Activated CD4-positive, alpha-beta T cell treated with anti-CD3 and anti-CD28 coated beads, Interleukin-2, amount 50 U/mL, for 16 hours (primary cell): ENCODE data around the gene MAP7D1.
"Not testable (repeated sequence)": the region's sequence is repeated elsewhere in the genome, so short reads cannot be mapped to it uniquely, and the experiment has no call there.

ENCODE experiments used
- DNase-seq: peaks from one replicate; pipeline ENCODE4 v3.0.0-alpha.2; 2020

The MAP7D1 gene

DNA sequence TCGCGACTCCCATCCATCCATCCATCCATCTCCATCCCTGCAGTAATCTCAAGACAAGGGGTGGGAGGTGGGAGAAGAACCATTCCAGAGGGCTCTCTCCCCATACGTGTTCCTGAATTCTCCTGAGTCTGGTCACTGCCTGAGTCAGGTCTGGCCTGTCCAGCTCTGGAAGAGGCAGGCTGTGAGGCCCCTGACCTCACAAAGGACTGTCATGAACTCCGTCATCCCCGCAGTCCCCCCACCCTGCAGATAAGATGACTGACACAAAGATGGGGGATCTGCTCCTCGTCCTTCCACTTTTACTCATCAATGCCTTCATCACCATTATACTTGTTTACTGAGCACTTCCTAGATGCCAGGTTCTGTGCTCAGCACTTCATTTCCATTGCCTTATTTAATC, 1.6 kb upstream of the MAP7D1 start:
- no peak for DNase-seq

DNA sequence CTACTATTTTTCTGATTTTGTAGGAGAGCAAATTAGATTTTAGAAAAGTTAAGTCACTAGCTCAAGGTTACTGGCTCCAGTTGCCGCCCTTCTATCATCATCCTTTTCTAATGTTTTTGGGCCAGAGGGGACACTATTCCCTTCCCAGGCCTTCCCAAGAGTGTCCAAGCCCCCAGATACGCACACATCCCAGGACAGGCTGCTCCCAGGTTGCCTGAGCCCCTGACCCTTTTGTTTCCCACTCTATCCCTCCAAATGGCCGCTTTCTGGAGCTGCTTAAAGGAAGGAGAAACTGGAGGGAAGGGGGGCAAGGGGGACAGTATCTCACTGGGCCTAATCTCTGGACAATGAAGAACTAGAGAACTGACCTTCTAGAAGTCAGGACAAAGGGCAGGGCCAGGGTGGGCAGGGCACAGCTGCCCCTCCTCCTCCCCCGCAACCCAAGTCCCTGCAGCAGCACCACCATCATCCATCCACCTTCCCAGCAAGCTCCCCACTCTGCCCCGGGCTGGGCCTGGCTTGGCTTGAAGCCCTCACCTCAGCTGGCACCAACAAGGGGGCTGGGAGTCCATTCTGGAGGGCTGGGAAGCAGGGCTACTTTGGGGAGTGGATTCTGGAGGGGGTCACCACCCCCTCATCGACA, 1.1 kb upstream of the MAP7D1 start:
- no peak for DNase-seq

DNA sequence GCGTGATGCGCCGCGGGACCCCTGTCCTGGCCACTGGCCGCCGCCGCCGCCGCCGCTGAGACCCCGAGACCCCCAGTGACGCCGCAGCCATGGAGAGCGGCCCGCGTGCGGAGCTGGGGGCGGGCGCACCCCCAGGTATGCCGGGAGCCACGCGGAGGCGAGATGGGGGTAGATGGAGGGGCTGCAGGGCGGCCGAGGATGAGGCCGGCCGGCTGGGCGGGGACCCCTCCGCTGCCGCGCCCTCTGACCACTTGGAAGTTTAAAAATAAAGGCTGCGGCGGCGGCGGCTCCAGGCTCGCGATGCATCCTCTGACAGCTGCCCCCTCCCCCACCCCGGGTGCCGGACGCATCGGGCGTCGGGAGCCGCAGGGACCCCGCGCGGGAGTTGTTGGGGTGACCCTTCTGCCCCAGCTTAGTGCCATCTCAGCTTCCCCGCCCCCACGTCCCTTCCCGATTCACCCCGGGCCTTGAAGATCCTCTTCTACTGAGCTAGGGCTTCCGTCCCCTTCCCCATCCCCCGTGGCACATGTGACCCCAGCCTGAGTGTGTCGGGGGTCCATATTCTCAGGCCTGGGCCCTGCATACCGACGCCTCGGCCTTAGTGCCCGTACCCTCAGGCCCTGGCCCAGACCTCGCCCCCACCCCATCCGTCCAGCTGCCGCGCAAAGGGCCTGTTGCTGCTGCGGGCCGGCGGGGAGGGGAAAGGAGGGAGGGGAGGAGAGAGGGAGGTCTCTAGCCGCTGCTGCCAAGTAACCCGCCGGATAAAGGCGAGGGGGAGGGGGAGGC, 562 bp downstream of the MAP7D1 start:
- DNase-seq, result peak; percentile 68

DNA sequence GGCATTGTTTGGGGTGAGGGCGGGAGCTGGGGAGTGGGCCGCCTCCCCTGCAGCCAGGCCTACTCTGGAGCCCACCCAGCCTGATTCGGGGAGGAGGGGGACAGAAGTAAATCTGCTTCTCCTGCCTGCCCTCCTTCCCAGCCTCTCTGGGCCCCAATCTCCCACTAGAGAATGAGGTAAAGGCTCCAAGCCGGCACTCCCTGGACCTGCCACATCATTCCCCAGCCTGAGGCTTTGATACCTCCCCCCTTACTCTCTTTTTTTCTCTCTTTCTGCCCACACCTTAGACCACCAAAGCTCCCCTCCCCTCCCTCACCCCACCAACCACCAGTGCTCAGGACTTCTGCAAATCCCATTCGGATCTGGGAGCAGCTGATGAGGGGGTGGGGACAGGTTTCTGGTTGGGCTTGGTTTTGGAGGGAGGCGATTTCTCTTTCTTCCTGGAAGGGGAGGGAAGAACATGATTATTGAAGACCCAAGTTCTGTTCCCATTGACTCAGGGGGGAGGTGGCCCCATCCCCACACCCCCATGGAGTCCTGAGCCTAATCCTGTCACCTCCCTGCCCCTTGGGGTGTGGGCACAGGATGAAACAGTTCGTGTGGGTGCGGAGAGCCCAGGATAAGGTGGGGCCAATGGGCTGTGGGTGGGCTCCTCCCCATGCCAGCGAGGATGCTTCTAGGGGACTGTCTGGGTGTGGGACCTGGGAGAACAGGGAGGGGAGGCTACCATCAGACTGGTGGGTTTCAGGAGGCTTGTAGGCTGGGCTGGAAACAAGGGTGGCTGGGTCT, 1.3 kb downstream of the MAP7D1 start:
- no peak for DNase-seq

DNA sequence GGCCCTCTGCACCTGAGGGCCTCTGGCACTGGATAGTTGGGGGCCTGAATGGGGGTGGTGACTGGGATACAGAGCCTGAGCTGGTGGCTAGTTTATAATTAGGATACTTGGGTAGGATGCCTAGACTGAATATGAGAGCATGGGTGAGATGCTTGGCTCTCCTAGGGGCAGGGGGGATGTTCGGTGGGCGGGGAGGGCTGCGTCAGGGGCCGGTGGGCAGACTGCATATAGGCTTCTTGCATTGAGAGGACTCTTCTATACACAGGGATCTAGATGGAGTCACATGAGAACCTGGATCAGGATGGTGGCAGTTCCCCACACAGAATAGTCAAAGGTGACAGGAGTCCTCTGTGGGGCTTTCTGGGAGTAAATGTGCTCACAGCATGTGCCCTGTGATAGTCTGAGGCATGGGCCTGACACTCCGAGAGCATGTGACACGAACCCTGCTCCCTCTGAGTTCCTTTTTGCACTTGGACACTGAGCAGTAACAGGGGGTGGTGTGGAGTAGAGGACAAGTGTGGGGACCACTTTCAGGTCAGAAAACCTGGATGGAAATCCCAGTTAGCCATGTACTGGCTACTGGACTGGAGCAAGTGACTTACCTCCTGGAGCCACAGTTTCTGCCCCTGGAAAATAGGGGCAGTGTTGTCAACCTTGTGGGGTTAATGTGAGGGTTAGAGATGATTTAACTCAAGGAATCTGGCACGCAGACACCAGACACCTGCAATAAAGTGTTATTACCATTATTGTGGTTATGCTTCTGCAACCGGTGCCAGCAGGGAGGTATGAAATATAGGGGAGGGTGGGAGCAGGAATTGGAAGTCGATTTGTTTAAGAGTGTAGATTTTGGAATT, 2.2 kb downstream of the MAP7D1 start:
- DNase-seq, result no peak

DNA sequence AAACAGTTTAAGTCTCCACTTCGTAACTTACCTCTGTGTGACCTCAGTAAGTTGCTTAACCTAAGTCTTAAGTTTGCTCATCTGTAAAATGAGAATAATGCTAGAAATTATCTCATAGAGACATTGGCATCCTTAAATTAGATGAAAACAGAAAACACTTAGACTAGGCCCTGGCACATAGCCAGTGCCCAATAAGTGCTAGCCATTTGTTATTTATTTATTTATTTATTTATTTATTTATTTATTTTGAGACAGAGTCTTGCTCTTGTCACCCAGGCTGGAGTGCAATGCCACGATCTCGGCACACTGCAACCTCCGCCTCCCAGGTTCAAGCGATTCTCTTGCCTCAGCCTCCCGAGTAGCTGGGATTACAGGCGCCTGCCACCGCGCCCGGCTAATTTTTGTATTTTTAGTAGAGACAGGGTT, 2.9 kb downstream of the MAP7D1 start:
- DNase-seq, result not testable (repeated sequence)

DNA sequence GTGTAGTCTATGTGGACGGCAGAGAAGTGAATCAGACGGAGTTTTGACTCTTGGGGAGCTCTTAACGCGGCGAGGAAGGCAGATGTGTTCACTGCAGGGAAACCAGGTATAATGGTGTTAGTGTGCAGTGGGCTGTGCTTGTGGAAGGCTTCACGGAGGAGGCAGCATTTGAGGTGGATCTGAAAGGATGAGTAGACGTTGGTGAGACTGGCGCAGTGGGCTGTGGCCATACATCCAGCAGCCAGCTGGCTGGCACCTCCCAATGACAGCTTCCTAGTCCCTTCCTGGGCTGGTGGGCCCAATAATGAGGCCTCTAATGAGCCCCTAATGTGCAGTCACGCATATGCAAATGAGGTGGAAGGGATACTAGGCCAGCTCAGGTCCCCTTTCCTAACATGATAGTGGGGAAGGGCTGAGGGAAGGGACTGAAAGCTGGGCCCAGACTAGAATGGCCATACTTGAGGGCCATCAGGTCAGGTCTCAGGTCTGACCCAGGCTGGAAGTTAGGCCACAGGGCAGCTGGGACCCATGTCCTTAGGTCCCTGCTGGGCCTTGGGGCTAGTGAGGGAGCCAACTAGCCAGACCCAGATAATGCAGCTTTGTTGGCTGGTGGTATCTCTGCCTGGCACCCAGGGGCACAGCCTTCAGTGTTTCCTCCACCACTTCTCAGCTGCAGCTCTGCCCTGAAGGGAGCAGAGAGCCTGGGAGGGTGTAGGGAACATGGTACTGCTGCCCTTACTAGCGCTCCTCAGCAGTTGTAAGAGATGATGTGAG, 3.8 kb downstream of the MAP7D1 start:
- no peak for DNase-seq

DNA sequence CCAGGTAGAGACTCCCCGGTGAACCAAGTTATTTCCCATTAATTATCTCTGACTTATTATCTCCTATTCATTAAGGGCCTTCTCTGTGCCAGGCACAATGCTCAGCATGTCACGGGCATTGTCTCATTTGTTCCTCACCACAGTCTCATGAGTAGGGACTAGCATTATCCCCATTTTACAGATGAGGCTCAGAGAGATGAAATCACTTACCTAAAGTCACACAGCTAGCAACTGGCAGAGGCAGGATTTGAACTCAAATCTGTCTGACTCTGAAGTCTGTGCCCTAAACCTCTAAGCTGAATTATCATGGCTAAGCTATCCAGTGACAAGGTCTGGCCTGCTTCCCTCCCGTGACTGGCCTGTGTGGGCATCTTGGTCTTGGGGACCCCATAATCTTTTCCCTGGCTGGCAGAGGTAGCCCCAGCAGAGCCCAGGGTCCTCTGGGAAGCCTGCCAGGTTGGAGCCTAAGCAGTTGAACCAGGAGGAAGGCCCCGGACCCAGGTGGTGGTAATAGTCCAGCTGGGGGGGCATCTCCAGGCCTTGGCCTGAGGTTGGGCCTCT, 4.5 kb downstream of the MAP7D1 start:
- DNase-seq, result no peak

DNA sequence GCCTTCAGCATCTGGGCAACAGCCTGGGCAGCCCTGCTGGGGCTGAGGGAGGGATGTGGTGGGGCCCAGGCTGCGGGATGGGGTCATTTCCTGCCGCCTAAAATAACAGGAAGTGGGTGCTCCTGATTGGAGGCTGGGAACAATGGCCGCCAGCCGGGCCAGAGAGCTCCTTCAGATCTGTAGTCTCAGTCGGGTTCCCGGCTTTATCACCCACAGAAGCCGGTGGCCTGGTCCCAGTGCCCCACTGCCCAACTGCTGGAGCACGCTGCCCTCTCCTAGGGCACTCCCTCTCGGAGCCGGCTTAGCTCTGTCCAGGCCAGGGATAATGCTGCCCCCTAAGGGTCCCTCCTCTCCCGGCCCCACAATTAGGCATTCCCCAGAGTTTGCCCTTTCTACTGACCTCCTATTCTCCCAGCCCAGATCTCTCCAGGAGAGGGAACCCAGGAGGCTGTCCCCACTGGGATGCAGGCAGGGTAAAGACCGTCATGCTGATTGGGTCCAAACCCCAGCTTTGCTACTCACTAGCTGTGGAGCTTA, 5.1 kb downstream of the MAP7D1 start:
- DNase-seq, result peak; percentile 85

DNA sequence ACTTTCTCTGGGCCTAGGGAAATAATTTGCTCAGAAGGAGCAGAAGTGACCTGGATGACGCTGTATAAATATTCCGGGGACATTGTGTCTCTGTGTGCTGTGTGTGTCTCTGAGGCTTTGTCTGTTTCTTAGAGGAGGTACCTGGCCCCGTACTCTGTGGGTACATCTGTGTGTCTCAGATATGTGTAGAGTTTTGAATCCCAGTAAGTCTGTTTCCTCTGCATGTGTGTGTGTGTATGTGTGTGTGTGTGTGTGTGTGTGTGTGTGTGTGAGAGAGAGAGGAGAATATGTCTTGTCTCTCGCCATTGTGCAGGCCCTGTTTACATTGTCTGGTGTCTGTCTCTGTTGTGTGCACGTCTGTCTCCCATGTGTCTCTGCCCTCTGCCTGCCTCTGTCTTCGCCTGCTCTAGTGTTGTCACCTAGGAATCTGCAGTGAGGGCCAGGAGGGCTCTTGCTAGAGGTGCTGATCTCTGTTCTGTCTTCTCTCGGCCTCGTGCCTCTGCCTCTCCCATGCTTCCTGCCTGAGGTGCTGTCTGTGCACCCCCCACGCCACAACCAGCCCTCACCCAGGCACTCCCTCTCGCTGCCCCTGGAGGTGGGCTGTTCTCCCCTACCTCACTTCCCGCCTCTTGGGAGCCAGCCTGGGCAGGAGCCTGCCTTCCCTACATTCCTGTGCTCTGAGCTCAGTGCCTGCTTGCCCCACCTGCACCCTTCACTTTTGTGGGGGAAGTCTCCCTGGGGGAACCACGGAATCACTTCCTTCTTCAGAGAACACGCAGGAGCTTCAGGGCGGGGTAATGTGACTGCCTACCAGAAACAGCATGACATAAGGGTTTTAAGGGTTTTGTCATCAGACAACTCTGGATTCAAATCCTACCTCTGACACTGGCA, 5.9 kb downstream of the MAP7D1 start:
- peak; percentile 43 for DNase-seq

DNA sequence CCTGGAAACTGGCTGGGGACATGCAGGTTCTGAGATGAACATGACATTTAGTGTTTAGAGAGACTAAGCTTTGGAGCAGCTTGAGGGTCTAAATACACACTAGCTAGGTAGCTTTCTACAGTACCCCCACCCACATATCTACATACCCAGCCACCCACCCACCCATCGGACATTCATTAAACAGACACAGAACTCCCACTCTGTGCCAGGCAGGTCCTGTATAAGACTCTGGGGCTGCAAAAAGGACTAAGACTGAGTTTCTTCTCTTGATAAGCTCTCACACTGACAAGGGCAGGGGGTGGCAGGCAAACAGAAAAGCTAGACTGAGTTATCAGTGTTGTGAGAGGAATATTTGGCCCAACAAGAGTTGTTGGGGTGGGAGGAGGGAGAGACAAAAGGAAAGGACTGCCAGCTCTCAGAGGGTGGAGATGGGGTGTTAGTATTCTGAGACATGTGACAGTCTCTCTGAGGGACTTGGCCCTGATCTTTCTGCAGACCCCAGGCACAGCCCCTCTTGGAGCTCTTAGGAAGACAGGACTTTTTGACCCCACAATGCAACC, 6.8 kb downstream of the MAP7D1 start:
- no peak for DNase-seq

DNA sequence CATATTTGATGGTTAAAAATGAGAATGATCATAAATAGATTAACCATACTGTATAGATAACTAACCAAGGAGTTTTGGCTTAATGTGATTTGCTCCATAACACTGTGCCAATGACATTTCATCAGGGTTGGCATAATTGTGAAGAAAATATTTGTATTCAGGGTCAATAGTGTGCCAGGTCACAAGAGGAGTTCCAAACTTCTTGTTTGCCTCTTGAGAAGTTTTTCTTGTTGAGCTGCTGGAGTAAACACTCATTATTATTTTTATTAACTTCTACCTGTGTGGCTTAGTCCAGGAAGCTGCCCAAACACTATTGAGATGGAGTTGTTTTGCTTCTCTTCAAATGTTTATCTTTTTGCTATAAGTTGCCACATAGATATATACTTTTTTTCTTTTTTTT, 7.5 kb downstream of the MAP7D1 start:
- no peak for DNase-seq

DNA sequence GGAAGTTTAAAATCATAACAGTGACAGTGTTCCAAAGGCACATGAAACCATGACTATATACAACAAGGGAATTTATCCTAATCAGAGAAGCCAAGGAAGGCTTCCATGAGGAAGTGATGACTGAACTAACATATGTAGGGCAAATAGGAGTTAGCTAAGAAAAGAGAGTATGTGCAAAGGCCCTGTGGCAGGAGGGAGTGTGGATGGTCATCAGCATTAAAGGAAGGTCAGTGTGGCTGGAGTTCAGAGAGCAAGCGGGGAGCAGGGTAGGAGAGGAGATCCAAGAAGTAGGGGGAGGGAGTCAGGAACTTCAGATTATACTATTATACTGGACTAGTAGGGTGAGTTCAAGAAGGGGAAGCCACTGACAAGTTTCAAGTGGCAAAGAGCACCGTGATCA, 8.4 kb downstream of the MAP7D1 start:
- DNase-seq, result no peak

DNA sequence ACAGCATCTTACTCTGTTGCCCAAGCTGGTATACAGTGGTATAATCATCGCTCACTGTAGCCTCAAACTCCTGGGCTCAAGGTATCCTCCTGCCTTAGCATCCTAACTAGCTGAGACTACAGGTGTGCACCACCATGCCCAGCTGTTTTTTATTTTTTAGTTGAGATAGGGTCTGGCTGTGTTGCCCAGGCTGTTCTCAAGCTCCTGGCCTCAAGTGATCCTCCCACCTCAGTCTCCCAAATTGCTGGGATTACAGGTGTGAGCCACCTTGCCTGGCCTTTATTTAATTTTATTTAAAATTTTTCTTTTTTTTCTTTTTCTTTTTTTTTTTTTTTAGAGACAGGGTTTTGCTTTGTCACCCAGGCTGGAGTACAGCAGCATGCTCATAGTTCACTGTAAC, 9.2 kb downstream of the MAP7D1 start:
- no peak for DNase-seq

DNA sequence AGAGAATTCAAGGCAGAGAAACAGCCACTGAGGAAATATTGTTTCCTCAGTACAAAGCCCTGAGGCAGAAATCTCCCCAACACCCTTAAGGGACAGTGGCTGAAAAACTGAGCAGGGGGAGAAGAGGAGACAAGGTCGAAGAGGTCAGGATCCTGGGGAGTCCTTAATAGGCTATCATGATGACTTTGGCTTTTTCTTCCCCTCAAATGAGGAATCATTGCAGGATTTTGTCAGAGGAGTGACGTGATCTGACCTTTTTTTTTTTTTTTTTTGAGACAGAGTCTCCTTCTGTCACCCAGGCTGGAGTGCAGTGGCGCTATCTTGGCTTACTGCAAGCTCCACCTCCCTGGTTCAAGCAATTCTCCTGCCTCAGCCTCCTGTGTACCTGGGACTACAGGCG, 10.2 kb downstream of the MAP7D1 start:
- no peak for DNase-seq

DNA sequence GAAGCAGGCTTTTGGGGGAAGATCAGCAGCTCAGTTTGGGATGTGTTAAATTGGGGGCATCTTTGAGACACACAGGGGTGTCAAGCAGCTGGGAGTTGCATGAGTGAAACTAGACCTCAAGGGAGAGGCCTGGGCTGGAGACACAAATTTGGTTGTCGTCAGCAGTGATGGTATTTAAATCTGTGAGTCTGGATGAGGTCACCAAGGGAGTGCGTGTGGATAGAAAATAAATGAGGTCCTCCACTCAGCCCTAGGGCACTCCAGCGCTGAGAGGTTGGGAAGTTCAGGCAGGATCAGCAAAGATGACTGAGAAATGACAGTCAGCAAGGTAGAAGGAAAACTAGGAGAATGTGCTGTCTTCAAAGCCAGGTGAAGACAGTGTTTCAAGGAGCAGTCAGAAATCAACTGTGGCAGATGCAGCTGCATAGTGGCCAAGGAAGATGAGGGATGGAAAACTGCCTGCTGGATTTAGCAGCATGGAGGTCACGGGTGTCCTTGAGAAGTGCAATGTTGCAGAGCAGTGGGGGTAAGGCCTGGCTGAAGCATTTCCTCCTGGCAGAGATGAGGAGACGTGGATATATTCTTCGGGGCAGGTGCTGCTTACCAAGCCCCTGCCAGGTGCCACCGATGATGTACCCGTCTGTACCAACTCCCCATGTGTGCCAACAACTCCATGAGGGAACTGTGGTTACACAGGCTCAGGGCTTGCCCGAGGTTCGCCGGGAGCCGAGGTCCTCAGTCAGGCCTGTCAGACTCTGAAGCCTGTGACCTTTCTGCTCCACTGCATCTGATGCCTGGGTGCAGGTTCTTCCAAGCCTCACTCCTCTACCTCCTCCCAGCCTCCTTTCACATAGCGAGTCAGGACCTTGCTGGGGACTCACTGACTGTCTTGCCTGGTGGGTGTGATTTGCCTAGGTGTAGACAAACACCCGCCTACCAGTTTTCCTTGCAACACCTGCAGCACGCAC, 11.3 kb downstream of the MAP7D1 start:
- DNase-seq, result no peak

DNA sequence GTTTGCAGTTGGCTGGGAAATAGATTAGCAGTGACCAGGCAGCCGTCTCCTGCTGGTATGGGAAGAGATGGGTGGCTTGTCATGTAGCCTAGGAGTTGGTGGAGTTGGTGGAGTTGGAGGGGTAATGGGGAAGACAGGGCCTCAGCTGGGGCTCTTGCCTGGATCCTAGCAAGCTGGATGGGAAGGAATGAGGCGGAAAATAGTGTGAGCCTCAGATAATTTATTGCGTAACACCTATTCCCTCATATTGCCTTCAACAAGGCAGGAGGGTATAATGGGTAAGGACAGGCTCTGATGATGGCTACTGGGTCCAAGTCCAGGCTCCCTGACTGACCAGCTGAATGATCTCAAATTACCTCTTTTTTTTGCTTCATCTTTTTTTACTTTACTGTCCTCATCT, 12.6 kb downstream of the MAP7D1 start:
- DNase-seq, result no peak

DNA sequence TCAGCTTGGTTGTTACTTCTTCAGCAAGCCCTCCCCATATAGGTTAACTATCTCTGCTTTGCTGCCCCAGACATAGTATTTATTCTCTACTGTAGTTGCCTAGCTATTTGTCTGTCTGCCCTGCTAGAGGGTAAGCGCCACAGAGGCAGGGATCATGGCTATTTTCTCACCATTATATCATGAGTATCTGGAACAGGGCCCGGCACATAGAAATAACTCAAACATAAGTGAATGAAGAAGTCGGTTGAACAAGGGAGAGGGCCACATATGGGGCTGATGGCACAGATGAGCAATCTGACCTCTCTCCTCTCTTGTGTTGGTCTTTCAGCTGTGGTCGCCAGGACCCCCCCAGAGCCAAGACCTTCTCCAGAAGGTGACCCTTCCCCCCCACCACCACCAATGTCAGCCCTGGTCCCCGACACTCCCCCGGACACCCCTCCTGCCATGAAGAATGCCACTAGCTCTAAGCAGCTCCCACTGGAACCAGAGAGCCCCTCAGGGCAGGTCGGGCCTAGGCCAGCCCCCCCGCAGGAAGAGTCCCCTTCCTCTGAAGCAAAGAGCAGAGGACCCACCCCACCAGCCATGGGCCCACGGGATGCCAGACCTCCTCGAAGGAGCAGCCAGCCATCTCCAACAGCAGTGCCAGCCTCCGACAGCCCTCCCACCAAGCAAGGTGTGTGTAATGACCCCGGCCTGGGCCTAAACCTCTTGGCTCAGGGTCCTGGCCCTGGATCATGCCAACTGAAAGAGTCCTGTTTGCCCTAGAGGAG, 14.9 kb downstream of the MAP7D1 start:
- DNase-seq, result no peak
